ENCODE data around the gene FBF1. TPM values are rescaled to one million over a fixed set of nuclear protein-coding genes. Genes with fewer than 3 reads are reported as not detected.

The FBF1 gene
- total RNA-seq, 1 donor from 2014 or later = 15.1 TPM

DNA sequence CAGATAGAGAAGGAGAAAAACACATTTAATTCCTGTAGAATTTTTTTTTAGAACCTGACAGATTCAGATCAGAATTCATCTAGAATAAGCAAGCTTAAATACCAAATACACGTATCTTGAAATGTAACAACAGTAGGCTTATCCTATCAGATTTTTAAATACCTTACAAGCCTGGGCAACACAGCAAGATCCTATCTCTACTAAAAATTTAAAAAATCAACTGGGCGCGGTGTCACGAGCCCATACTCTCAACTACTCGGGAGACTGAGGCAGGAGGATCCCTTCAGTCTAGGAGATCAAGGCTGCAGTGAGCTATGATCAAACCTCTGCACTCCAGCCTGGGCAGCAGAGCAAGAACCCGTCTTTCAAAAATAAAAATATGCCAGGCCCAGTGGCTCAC lies 24.6 kb upstream of the FBF1 start:
- Mint-ChIP-seq H3K4me3 (no peak overlapping the region), H3K36me3 (ENCODE audit: low read depth) (peaks cover 8% of the 10 kb centered on the region), H3K9me3 (no peaks in the 10 kb centered on the region), H3K27me3 (no peaks in the 10 kb centered on the region), H3K27ac (no peak overlapping the region), H3K4me1 (peaks cover 13% of the 10 kb centered on the region)
- ChIA-PET POLR2A (no interaction called here), CTCF (interaction anchor here (0.8 kb wide), 1 partner anchor 36 kb away, joined by 3 read pairs; no protein-coding TSS in a partner anchor)
- no peak for DNase-seq
- TF ChIP-seq, protein P1, sequence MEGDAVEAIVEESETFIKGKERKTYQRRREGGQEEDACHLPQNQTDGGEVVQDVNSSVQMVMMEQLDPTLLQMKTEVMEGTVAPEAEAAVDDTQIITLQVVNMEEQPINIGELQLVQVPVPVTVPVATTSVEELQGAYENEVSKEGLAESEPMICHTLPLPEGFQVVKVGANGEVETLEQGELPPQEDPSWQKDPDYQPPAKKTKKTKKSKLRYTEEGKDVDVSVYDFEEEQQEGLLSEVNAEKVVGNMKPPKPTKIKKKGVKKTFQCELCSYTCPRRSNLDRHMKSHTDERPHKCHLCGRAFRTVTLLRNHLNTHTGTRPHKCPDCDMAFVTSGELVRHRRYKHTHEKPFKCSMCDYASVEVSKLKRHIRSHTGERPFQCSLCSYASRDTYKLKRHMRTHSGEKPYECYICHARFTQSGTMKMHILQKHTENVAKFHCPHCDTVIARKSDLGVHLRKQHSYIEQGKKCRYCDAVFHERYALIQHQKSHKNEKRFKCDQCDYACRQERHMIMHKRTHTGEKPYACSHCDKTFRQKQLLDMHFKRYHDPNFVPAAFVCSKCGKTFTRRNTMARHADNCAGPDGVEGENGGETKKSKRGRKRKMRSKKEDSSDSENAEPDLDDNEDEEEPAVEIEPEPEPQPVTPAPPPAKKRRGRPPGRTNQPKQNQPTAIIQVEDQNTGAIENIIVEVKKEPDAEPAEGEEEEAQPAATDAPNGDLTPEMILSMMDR (IDR thresholded peaks at IDR 0.05) = no peak
- intact Hi-C loops (cut with micrococcal nuclease) = no loop called here
- no peak for ATAC-seq (ENCODE audit: low read depth)

DNA sequence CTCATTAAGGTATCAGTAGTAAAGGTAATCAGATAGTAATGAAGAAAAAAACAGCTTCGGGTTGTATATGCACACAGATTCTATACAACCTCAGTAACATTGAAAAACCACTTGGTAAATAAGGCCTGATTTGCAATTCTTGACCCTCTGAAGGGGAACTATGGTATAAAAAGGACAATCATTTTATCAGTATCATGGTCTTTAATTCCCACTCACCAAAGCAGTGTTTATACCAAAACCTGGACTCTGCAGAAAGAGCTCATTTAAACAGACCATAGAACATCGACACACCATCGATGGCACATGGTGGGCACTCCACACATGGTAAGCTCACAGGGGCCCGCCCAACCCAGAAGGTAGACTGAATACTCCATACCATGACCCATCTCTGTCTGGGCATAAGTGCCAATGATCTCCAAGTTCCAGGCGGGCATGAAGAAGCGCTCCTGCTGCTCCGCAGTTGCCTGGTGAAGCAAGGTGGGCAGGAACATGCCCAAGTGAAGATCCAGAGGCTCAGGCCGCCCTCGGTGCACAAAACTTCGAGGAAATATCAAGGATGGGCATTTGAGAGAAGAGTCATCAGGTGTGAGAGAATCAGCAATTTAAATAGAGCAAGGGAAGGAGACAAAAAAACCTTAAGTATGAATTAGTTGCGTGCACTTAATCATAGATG lies 19.1 kb upstream of the FBF1 start:
- Mint-ChIP-seq H3K27ac (no peak overlapping the region), H3K36me3 (ENCODE audit: low read depth) (peaks cover 30% of the 10 kb centered on the region), H3K9me3 (no peaks in the 10 kb centered on the region), H3K4me3 (no peak overlapping the region), H3K27me3 (no peaks in the 10 kb centered on the region), H3K4me1 (peaks cover 6% of the 10 kb centered on the region)
- DNase-seq (no peak), ATAC-seq (ENCODE audit: low read depth) (no peak)
- ChIA-PET POLR2A (no interaction called here), CTCF (no interaction called here)
- intact Hi-C loops (cut with micrococcal nuclease) = no loop called here
- TF ChIP-seq, protein P1 (IDR thresholded peaks at IDR 0.05) = no peak

DNA sequence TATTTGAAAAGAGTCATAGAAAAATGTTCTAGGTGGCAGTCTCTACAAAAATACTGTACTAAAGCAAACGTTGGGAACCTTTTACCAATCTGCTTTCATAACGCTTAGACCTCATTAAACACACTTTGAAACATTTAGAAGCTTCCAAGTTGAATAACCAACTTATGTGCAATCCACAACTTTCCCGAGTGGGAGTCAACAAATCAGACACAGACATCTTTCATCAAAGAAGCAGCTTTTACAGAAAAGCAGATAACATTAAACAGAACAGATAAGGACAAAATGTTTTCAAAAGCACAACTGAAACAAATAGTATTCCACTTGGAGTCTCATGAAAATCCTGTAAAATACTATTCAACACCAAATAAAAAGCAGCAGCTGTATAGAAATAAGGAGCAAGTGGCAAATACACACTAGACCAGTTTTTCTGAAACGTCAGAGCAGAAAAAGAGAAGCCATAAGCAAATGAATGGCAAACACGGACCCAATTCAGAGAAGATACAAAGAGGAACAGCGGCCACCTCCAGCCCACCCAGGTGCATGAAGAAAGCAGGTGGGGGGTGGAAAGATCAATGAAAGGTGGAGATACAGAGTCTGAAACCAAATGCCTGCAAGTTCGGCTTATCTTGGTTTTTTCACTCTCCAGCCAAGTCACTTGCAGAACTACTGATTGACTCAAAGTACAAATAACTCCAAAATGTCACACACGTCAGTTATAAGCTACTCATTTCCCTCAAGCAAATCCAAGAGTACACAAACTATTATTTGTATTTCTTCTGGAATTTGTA lies 18.4 kb upstream of the FBF1 start:
- peaks cover 6% of the 10 kb centered on the region for H3K4me1 Mint-ChIP-seq
- CTCF ChIA-PET = no interaction called here
- POLR2A ChIA-PET = no interaction called here
- H3K27ac Mint-ChIP-seq = no peak overlapping the region
- intact Hi-C loops (cut with micrococcal nuclease) = no loop called here
- H3K9me3 Mint-ChIP-seq = no peaks in the 10 kb centered on the region
- no peak for DNase-seq
- H3K4me3 Mint-ChIP-seq = no peak overlapping the region
- peaks cover 34% of the 10 kb centered on the region for H3K36me3 Mint-ChIP-seq (ENCODE audit: low read depth)
- H3K27me3 Mint-ChIP-seq = no peaks in the 10 kb centered on the region
- TF ChIP-seq, protein P1 (IDR thresholded peaks at IDR 0.05) = no peak
- ATAC-seq (ENCODE audit: low read depth) = no peak

GRCh38 chr17:75950855-75951554 lies 10.2 kb upstream of the FBF1 start:
- Mint-ChIP-seq H3K36me3 (ENCODE audit: low read depth) (peaks cover 64% of the 10 kb centered on the region), H3K27ac (no peak overlapping the region), H3K9me3 (no peaks in the 10 kb centered on the region), H3K27me3 (no peaks in the 10 kb centered on the region), H3K4me1 (no peaks in the 10 kb centered on the region), H3K4me3 (no peak overlapping the region)
- intact Hi-C loops (cut with micrococcal nuclease) = no loop called here
- ATAC-seq (ENCODE audit: low read depth) (no peak), DNase-seq (no peak)
- ChIA-PET CTCF (no interaction called here), POLR2A (no interaction called here)
- TF ChIP-seq, protein P1 (IDR thresholded peaks at IDR 0.05) = no peak

DNA sequence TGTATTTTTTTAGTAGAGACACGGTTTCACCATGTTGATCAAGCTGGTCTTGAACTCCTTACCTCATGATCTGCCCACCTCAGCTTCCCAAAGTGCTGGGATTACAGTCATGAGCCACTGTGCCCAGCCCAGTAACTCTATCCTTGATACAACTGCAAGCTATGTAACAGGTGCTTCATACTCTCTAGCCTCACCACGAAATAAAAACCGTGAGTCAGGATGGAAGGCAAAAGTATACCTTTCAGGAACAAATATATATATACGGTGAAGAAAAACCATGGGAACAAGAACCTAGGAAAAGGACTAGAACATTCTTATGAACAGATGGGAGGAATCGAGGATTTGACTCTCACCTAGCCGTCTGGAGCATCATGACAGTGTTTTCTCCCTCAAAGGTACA lies 9.6 kb upstream of the FBF1 start:
- H3K36me3 Mint-ChIP-seq (ENCODE audit: low read depth) = peaks cover 62% of the 10 kb centered on the region
- H3K4me1 Mint-ChIP-seq = no peaks in the 10 kb centered on the region
- H3K27me3 Mint-ChIP-seq = no peaks in the 10 kb centered on the region
- POLR2A ChIA-PET = no interaction called here
- DNase-seq (no peak), ATAC-seq (ENCODE audit: low read depth) (no peak)
- intact Hi-C loops (cut with micrococcal nuclease) = no loop called here
- H3K4me3 Mint-ChIP-seq = no peak overlapping the region
- no peaks in the 10 kb centered on the region for H3K9me3 Mint-ChIP-seq
- TF ChIP-seq, protein P1 (IDR thresholded peaks at IDR 0.05) = no peak
- H3K27ac Mint-ChIP-seq = no peak overlapping the region
- CTCF ChIA-PET = no interaction called here
